GM11168 (cell line): ENCODE data around the gene C11orf91.
"Not testable (repeated sequence)": the region's sequence is repeated elsewhere in the genome, so short reads cannot be mapped to it uniquely, and the experiment has no call there.

Experiments
- in situ Hi-C: fragments of 300-500 bp; cut with MboI; formaldehyde crosslinking; loops from one replicate; pipeline ENCODE4 v1.12.0; 2022; ENCODE audit warnings: low sequenced_read_pairs; ENCODE audit not compliant: unreplicated experiment

Gene C11orf91

GRCh38 chr11:33698921-33699320 is 1.7 kb downstream of the C11orf91 start:
- in situ Hi-C loops, result no loop called here

- in situ Hi-C loops, result no loop called here
These were observed 2.6 kb downstream of the C11orf91 start for GRCh38 chr11:33697997-33698396.

GRCh38 chr11:33696931-33697638 is 3.5 kb downstream of the C11orf91 start:
- in situ Hi-C loops, result no loop called here

GRCh38 chr11:33696411-33696810 is 4.2 kb downstream of the C11orf91 start:
- in situ Hi-C loops, result no loop called here

- in situ Hi-C loops, result no loop called here
These were observed 5.5 kb downstream of the C11orf91 start for GRCh38 chr11:33695051-33695566.

GRCh38 chr11:33694346-33695050 is 6.1 kb downstream of the C11orf91 start:
- in situ Hi-C loops, result no loop called here

- in situ Hi-C loops, result no loop called here
These were observed 8.1 kb downstream of the C11orf91 start for GRCh38 chr11:33692541-33692940.

GRCh38 chr11:33692013-33692504 is 8.6 kb downstream of the C11orf91 start:
- in situ Hi-C loops, result no loop called here

- in situ Hi-C loops, result no loop called here
These were observed 9.4 kb downstream of the C11orf91 start for GRCh38 chr11:33691066-33691864.

GRCh38 chr11:33690290-33691065 is 10.1 kb downstream of the C11orf91 start:
- in situ Hi-C loops, result no loop called here

GRCh38 chr11:33689501-33689900 is 11.1 kb downstream of the C11orf91 start:
- in situ Hi-C loops, result loop anchor here (5.0 to 10.0 kb wide), 2 partner anchors 145 to 327 kb away; no protein-coding TSS in a partner anchor

- in situ Hi-C loops, result loop anchor here (5.0 to 10.0 kb wide), 2 partner anchors 144 to 327 kb away; no protein-coding TSS in a partner anchor
These were observed 11.5 kb downstream of the C11orf91 start for GRCh38 chr11:33689085-33689484.

GRCh38 chr11:33687733-33688479 is 12.7 kb downstream of the C11orf91 start:
- in situ Hi-C loops, result loop anchor here (5.0 to 10.0 kb wide), 2 partner anchors 143 to 326 kb away; no protein-coding TSS in a partner anchor

GRCh38 chr11:33685082-33685481 is 15.5 kb downstream of the C11orf91 start:
- in situ Hi-C loops, result loop anchor here (5.0 to 10.0 kb wide), 2 partner anchors 140 to 323 kb away; no protein-coding TSS in a partner anchor

GRCh38 chr11:33684003-33684706 is 16.5 kb downstream of the C11orf91 start:
- in situ Hi-C loops, result loop anchor here (10.0 kb wide), 1 partner anchor 139 kb away; no protein-coding TSS in a partner anchor

GRCh38 chr11:33682446-33682845 is 18.2 kb downstream of the C11orf91 start:
- in situ Hi-C loops, result loop anchor here (10.0 kb wide), 1 partner anchor 138 kb away; no protein-coding TSS in a partner anchor

GRCh38 chr11:33682019-33682418 is 18.6 kb downstream of the C11orf91 start:
- in situ Hi-C loops, result loop anchor here (10.0 kb wide), 1 partner anchor 137 kb away; no protein-coding TSS in a partner anchor

- in situ Hi-C loops, result not testable (repeated sequence)
These were observed 22.0 kb downstream of the C11orf91 start for GRCh38 chr11:33678616-33679015.
